ENCODE measurements around the gene NEK6. TPM values are rescaled to one million over a fixed set of nuclear protein-coding genes. Genes with fewer than 3 reads are reported as not detected.

Gene NEK6
- total and polyA plus RNA-seq, 4 donors, result 19.0 to 86.2 (median 53.1) TPM

DNA sequence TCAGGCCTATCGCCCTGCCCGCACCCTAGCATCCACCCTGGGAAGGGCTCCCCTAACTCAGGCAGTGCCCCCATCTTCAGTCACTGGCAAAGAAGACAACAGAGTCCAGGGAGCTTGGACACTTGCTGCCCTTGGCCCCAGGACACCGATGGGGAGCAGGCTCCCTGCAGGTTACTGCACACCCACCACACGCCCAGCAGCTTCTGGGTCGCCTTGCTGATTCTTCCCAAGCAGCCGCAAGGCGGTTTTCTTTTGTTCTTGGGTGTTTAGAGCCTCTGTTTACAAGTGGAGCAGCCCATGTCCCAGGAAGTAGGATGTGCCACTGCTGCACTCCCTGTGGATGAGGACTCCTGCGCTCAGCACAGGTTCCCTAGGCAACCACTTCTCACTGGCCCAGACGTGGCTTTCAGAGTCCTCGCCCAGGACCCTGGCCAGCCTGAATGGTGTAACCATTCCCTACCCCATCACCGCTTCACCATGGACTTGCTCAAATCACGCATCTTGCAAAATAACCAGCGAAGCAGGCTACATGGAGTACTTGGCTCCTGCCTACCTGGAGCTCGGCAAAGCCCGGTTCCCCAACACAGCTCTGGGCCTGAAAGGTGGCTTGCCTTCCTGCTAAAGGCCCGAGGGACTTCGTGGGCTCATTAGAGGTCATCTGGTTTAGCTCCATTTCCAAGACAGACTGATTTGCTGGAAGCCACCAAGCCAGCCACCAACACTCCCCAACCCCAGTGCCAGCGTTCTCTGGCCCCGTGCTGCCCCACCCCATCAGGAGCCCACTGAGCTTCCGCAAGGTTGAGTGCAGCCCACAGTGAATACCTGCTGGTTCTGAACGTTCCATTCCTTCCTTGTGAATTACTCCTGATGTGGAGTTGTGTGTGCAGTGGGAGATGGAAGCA is 97.5 kb downstream of the NEK6 start:
- Histone ChIP-seq H3K27me3 (ENCODE audit: control insufficient read depth in 3 of 3, insufficient read depth in 3 of 3, low read length in 2 of 3) (no peaks in the 10 kb centered on the region), H3K4me1 (ENCODE audit: control insufficient read depth in 5 of 5, insufficient read depth in 5 of 5, low read length in 5 of 5) (no peaks in the 10 kb centered on the region), H3K9ac (ENCODE audit: insufficient read depth in 1 of 2, low read length in 2 of 2) (no peak overlapping the region), H3K9me3 (ENCODE audit: control insufficient read depth in 4 of 4, insufficient read depth in 3 of 4, low read length in 3 of 4) (no peaks in the 10 kb centered on the region), H3K4me3 (no peak overlapping the region), H3K36me3 (ENCODE audit: control insufficient read depth in 4 of 4, insufficient read depth in 4 of 4, low read length in 4 of 4) (peaks cover 9 to 50% (median 38%) of the 10 kb centered on the region in 4 donors), H3K27ac (ENCODE audit: low read depth in 1 of 2, low read length in 1 of 2) (no peak overlapping the region)
- no peak for ATAC-seq (ENCODE audit: insufficient read depth, low FRiP score)
- no peak for DNase-seq
- WGBS, 2 donors, result 81 to 93% methylated on average over 21 of the region's 21 CpGs
- TF ChIP-seq, protein P1, sequence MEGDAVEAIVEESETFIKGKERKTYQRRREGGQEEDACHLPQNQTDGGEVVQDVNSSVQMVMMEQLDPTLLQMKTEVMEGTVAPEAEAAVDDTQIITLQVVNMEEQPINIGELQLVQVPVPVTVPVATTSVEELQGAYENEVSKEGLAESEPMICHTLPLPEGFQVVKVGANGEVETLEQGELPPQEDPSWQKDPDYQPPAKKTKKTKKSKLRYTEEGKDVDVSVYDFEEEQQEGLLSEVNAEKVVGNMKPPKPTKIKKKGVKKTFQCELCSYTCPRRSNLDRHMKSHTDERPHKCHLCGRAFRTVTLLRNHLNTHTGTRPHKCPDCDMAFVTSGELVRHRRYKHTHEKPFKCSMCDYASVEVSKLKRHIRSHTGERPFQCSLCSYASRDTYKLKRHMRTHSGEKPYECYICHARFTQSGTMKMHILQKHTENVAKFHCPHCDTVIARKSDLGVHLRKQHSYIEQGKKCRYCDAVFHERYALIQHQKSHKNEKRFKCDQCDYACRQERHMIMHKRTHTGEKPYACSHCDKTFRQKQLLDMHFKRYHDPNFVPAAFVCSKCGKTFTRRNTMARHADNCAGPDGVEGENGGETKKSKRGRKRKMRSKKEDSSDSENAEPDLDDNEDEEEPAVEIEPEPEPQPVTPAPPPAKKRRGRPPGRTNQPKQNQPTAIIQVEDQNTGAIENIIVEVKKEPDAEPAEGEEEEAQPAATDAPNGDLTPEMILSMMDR (IDR thresholded peaks at IDR 0.05; ENCODE audit: control extremely low read depth, extremely low read depth), result no peak

DNA sequence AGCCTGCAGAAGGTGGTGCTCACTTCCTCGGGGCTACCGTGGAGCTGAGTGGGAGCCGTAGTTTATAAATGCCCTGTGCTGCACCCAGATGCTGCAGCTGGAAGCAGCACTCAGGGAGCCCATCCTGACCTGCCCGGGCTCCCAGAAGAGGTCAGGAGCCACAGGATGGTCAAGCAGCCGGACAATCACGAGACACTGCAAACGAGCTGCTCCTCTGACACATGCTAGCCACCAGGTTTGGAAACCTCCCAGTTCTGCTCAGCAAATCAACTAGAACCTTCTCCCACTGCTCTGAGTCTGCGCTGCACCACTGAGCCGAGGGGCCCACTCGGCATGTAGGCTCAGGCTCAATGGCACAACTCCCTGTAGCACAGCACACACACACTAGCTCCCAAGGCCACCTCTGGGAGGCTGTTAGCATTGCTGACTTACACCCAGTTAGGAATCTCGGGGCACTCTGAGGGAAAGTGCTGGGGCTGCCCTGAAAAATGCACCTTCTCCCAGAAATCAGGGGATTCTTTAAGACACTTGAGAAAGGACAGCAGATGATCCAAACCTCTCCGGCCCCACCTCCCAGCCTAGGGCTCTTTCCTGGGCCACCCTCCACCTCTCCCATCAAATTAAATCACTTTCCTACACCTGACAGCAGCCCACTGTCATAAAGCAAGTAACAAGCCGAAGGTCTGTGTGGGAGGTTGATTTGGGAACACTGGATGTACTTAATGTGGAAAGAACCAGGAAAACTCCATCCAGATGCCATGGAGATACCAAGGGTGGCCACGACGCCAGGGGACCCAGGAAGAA is 98.4 kb downstream of the NEK6 start:
- Histone ChIP-seq H3K27me3 (ENCODE audit: control insufficient read depth in 3 of 3, insufficient read depth in 3 of 3, low read length in 2 of 3) (no peaks in the 10 kb centered on the region), H3K4me1 (ENCODE audit: control insufficient read depth in 5 of 5, insufficient read depth in 5 of 5, low read length in 5 of 5) (no peaks in the 10 kb centered on the region), H3K9ac (ENCODE audit: insufficient read depth in 1 of 2, low read length in 2 of 2) (no peak overlapping the region), H3K27ac (ENCODE audit: low read depth in 1 of 2, low read length in 1 of 2) (peak overlapping the region in 1 of 2 donors; percentile 10), H3K4me3 (no peak overlapping the region), H3K9me3 (ENCODE audit: control insufficient read depth in 4 of 4, insufficient read depth in 3 of 4, low read length in 3 of 4) (no peaks in the 10 kb centered on the region), H3K36me3 (ENCODE audit: control insufficient read depth in 4 of 4, insufficient read depth in 4 of 4, low read length in 4 of 4) (peaks cover 9 to 42% (median 32%) of the 10 kb centered on the region in 4 donors)
- DNase-seq (no peak), ATAC-seq (ENCODE audit: insufficient read depth, low FRiP score) (no peak)
- 84 to 90% methylated on average over 15 of the region's 15 CpGs for WGBS, 2 donors
- TF ChIP-seq, protein P1 (IDR thresholded peaks at IDR 0.05; ENCODE audit: control extremely low read depth, extremely low read depth), result no peak

DNA sequence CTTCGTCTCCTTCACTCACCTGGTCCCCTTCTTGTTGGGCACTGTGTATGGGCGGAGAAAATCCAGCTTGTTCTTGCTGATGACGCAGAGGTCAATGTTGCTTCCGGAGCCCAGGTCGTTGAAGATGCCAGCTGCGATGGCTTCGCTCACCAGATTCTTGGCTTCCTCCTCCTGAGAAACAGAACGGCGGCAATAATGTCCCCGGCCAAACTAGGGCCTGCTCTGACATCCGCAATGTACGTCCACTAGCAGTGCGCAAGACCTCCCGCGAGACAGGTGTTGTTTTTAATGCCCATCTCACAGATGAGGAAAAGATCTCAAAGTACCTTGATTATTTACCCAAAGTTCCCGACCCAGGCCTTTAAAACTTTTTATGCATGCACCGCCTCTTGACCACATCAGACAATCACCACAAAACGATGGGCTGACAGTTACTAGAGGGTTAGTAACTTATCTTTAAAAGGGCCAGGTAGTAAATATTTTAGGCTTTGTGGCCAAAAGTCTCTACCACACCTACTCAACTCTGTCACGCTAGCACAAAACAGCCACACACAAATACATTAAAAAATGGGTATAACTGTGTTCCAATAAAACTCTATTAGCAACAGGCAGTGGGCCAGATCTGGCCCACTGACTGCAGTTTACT is 99.1 kb downstream of the NEK6 start:
- H3K4me1 ChIP-seq (ENCODE audit: control insufficient read depth in 5 of 5, insufficient read depth in 5 of 5, low read length in 5 of 5), result no peaks in the 10 kb centered on the region
- no peak overlapping the region for H3K9ac ChIP-seq (ENCODE audit: insufficient read depth in 1 of 2, low read length in 2 of 2)
- peaks cover 4 to 35% (median 27%) of the 10 kb centered on the region in 4 donors for H3K36me3 ChIP-seq (ENCODE audit: control insufficient read depth in 4 of 4, insufficient read depth in 4 of 4, low read length in 4 of 4)
- ATAC-seq (ENCODE audit: insufficient read depth, low FRiP score) (no peak), DNase-seq (no peak)
- no peaks in the 10 kb centered on the region for H3K27me3 ChIP-seq (ENCODE audit: control insufficient read depth in 3 of 3, insufficient read depth in 3 of 3, low read length in 2 of 3)
- H3K4me3 ChIP-seq, result no peak overlapping the region
- no peaks in the 10 kb centered on the region for H3K9me3 ChIP-seq (ENCODE audit: control insufficient read depth in 4 of 4, insufficient read depth in 3 of 4, low read length in 3 of 4)
- 91 to 92% methylated on average over 19 of the region's 19 CpGs for WGBS, 2 donors
- no peak overlapping the region for H3K27ac ChIP-seq (ENCODE audit: low read depth in 1 of 2, low read length in 1 of 2)
- TF ChIP-seq, protein P1 (IDR thresholded peaks at IDR 0.05; ENCODE audit: control extremely low read depth, extremely low read depth), result no peak
